K562 (cell line): ENCODE measurements around the gene ARL10. TPM values are rescaled to one million over a fixed set of nuclear protein-coding genes. Genes with fewer than 3 reads are reported as not detected.

Experiments
- AFF4 ChIP-seq: sonication (generic); formaldehyde crosslinking; IDR thresholded peaks from 2 replicates; pipeline ENCODE4 v1.8.0; 2023; ENCODE audit warnings: mild to moderate bottlenecking, missing genetic modification reagents
- CC2D1A ChIP-seq: fragments of 450-650 bp; IDR thresholded peaks from 2 replicates; pipeline ENCODE4 v1.6.1; 2017; ENCODE audit warnings: mild to moderate bottlenecking
- CREM ChIP-seq: IDR thresholded peaks from 2 replicates; pipeline ENCODE4 v1.6.1; 2014; ENCODE audit warnings: antibody characterized with exemption, low read depth
- DACH1 ChIP-seq: fragments of 450-650 bp; IDR thresholded peaks from 2 replicates; pipeline ENCODE4 v1.6.1; 2018; ENCODE audit not compliant: partially characterized antibody
- DLX4 ChIP-seq: fragments of 250-450 bp; sonication (Bioruptor Pico); IDR thresholded peaks from 2 replicates; pipeline ENCODE4 v1.6.1; 2021; ENCODE audit warnings: mild to moderate bottlenecking
- EGR1 ChIP-seq: fragments of 450-650 bp; conservative IDR thresholded peaks from 2 replicates; pipeline ENCODE4 v1.6.1; 2017; ENCODE audit warnings: mild to moderate bottlenecking
- FOSL1 ChIP-seq: fragments of 200-800 bp; sonication (Bioruptor generic); conservative IDR thresholded peaks from 2 replicates; pipeline ENCODE4 v1.6.1; 2016; ENCODE audit warnings: missing genetic modification characterization, missing compliant biosample characterization
- GATAD2A ChIP-seq: fragments of 450-650 bp; IDR thresholded peaks from 2 replicates; pipeline ENCODE4 v1.6.1; 2017
- NKRF ChIP-seq: fragments of 450-650 bp; IDR thresholded peaks from 2 replicates; pipeline ENCODE4 v1.6.1; 2016; ENCODE audit warnings: borderline replicate concordance
- RBM15 ChIP-seq: fragments of 200-400 bp; formaldehyde crosslinking; IDR thresholded peaks from 2 replicates; pipeline ENCODE4 v1.6.1; 2018; ENCODE audit warnings: mild to moderate bottlenecking, low read length, moderate library complexity; ENCODE audit not compliant: insufficient read depth
- SIRT6 ChIP-seq: IDR thresholded peaks from one replicate; pipeline ENCODE4 v1.6.1; 2012; ENCODE audit warnings: low read depth, mild to moderate bottlenecking, control low read depth, inconsistent platforms, low read length, moderate library complexity
- SMARCA5 ChIP-seq: fragments of 450-650 bp; IDR thresholded peaks from 2 replicates; pipeline ENCODE4 v1.6.1; 2016
- SOX6 ChIP-seq: fragments of 450-650 bp; IDR thresholded peaks from 2 replicates; pipeline ENCODE4 v1.6.1; 2014; ENCODE audit warnings: mild to moderate bottlenecking
- TRIM24 ChIP-seq, 2 experiments: fragments of 450-650 bp; IDR thresholded peaks; 2 replicates each; pipeline ENCODE4 v1.6.1; 2016
- ZNF124 ChIP-seq: sonication (generic); formaldehyde crosslinking; IDR thresholded peaks from 2 replicates; pipeline ENCODE4 v1.8.1; 2022; ENCODE audit warnings: missing genetic modification reagents
- ZNF395 ChIP-seq: fragments of 200-800 bp; sonication (Bioruptor generic); IDR thresholded peaks from 2 replicates; pipeline ENCODE4 v1.6.1; 2017; ENCODE audit warnings: missing genetic modification characterization, missing compliant biosample characterization
- ZNF398 ChIP-seq: fragments of 250-450 bp; sonication (Bioruptor Pico); IDR thresholded peaks from 2 replicates; pipeline ENCODE4 v1.8.0; 2021; ENCODE audit warnings: moderate library complexity, mild to moderate bottlenecking, inconsistent platforms
- ZNF408 ChIP-seq: fragments of 250-450 bp; sonication (Bioruptor Pico); IDR thresholded peaks from 2 replicates; pipeline ENCODE4 v1.4.0; 2020; ENCODE audit warnings: low read depth, mild to moderate bottlenecking, moderate library complexity
- ZNF511 ChIP-seq: sonication (generic); formaldehyde crosslinking; IDR thresholded peaks from 2 replicates; pipeline ENCODE4 v1.8.0; 2022; ENCODE audit warnings: mild to moderate bottlenecking, missing genetic modification reagents
- polyA plus RNA-seq, 8 experiments: library from polyadenylated mRNA; depleted of rRNA in 4 of 8; stranded (reverse) in 5 of 8; unstranded in 3 of 8; fragments of >200 nt; fragmentation: Nextera tagmentation in 2 of 8; fragmentation: Illumina TruSeq in 1 of 8; extraction: Ambion mirVana in 2 of 8; extraction: Trizol in 1 of 8; gene quantifications; 2 replicates each; pipeline versions ENCODE4 v1.2.1 to v1.2.3, GENCODE V29; 2011 to 2014; ENCODE audit warnings: inconsistent platforms in 1 of 8, missing spikeins in 1 of 8
- total RNA-seq, 7 experiments: library from RNA; depleted of rRNA in 6 of 7; stranded (reverse); fragments of >200 nt in 6 of 7; fragmentation: Illumina TruSeq in 2 of 7; extraction: Trizol in 2 of 7; gene quantifications; 2 replicates each; pipeline versions ENCODE4 v1.2.1 to v1.2.3, GENCODE V29; 2011 to 2021; ENCODE audit warnings: low replicate concordance in 1 of 7

The ARL10 gene
- total and polyA plus RNA-seq, 9 of the 15 experiments (the other 6 are each of a cell fraction or from before 2014, with no cell fraction given) = under 0.01 to 0.40 (median 0.34) TPM; not detected in 3

- 0 out of 2 replicates have a peak, but pooled peaks have one; percentile 41 for TF ChIP-seq FOSL1 (tag)
- TF ChIP-seq ZNF511 (CRISPR knock-in tag) = no peak
- no peak for TF ChIP-seq RBM15
- peak in 1 of 2 experiments; percentile 100; a peak in 2 of 4 replicates for TF ChIP-seq TRIM24 (IDR thresholded peaks at IDR 0.05)
- TF ChIP-seq AFF4 (CRISPR knock-in tag) = peak; percentile 92
- peak; percentile 61; the same call in 1 of the 2 replicates for TF ChIP-seq CC2D1A
- TF ChIP-seq DACH1 = no peak
- TF ChIP-seq SIRT6 = no peak
- peak; percentile 63; the same call in 1 of the 2 replicates for TF ChIP-seq SMARCA5
- peak; percentile 70 for TF ChIP-seq EGR1
- no peak for TF ChIP-seq DLX4 (CRISPR knock-in tag)
- TF ChIP-seq ZNF408 = no peak
- no peak for TF ChIP-seq ZNF398 (CRISPR knock-in tag)
- TF ChIP-seq SOX6 = peak; percentile 58; the same call in 1 of the 2 replicates
- peak; percentile 100 for TF ChIP-seq NKRF
- TF ChIP-seq GATAD2A = no peak
- TF ChIP-seq ZNF395 (CRISPR knock-in tag) = peak; percentile 71
- no peak for TF ChIP-seq ZNF124 (CRISPR knock-in tag)
- peak; percentile 85 for TF ChIP-seq CREM
These were observed 23.3 kb downstream of the ARL10 start, which contains the start of the genes HIGD2A and NOP16 (continued) for GRCh38 chr5:176388444-176389134.
